Eye (tissue), 1 donor: Measurements from ENCODE around the gene RETN.

Source experiments
- DNase-seq: peaks from one replicate; pipeline ENCODE4 v3.0.0-alpha.2; 2015

Gene RETN, protein sequence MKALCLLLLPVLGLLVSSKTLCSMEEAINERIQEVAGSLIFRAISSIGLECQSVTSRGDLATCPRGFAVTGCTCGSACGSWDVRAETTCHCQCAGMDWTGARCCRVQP

DNA sequence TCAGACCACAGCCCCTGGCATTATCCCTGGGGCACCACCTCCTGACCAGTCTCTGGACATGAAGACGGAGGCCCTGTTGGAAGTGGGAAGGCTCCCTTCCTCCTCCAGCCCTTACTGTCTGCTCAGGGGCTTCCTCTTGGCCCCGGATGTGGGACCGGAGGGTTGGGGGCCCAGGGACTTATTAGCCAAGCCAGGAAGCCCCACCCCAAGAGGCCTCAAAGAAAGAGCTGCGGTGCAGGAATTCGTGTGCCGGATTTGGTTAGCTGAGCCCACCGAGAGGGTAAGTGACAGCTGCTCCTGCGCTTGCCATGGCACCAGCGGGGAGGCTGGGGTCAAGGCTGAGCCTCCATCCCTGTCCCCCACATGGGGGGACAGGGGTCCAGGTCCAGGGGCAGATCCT, at the start of gene RETN:
RETN (plus strand) TSS at position 208 of the 400 bp plus-strand sequence. CDS start 278 bp downstream, outside the sequence.
- DNase-seq, result no peak

DNA sequence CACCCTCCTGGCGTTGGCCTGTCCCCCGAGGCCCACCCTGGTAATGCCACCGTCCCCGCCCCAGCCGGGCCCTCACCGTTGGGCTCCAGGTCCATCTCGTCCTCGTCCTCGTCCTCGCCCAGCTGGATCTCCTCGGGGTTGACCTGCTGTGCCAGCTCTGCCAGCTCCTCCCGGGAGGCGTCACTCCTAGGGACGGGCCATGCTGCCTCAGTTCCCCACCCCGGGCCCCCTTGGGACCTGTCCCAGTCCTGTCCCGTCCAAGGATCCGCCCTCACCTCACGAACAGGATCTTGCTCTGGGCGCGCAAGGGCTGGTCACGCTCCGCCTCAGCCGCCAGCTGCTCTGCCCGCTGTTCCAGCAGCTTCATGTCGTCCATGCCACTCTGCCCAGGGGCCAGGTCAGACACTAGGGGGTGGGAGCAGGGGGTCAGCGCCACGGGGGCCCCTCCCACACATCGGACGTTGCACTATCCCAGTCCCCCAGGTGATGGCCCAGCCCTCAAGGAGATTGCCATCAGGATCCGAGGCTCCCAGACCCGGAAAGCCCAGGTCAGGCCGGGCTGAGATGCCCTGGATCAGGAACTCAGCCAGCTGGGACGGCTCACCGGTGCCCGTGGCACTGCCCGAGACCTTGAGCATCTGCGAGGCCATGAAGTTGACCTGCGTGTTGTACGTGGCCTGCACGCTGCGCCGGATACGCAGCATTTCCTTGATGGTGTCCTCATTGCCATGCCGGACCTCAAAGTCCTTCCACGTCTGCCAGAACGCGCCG, 49.0 kb upstream of the RETN start:
- DNase-seq, result no peak

DNA sequence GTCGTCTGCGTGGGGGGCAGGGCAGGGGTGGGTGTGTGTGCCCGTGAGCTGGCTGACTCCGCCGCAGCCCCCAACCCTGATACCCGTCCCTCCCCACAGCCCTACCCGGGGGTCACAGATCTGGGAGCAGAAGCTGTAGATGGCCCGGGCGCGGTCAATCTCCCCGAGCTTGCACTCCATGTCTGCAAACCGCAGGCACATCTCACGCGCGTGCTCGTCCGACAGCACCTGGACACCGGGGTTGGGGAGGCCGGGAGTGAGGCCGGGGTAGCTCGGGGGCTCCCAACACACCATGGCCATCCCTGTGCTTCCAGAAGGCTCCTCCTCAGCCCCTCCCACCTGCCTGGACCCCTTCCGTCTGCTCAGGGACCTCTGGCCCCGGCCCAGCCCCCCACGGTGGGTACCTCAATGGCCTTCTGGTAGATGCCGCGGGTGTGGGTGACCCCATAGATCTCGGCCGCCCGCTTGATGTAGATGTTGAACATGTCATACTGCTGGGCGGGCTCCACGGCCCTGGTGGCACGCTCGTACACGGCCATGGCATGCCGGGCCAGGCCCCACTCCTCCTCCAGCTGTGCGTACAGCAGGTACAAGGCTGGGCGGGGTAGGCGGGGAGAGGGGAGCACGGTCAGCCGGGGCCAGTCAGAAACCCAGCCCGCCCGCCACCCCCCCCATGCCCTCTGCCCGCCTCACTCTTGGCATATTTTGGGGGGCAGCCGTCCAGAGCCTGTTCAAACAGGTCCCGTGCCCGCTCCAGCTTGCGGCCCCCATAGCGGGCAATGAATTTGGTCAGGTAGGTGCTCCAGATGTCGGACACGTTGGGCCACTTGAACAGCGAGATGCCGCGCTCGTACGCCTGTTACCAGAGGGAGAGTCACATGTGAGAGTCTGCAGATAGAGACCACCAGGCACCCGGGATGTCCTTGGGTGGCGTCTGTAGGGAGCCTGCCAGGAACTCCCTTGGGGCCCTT, 48.1 kb upstream of the RETN start:
- DNase-seq, result no peak

DNA sequence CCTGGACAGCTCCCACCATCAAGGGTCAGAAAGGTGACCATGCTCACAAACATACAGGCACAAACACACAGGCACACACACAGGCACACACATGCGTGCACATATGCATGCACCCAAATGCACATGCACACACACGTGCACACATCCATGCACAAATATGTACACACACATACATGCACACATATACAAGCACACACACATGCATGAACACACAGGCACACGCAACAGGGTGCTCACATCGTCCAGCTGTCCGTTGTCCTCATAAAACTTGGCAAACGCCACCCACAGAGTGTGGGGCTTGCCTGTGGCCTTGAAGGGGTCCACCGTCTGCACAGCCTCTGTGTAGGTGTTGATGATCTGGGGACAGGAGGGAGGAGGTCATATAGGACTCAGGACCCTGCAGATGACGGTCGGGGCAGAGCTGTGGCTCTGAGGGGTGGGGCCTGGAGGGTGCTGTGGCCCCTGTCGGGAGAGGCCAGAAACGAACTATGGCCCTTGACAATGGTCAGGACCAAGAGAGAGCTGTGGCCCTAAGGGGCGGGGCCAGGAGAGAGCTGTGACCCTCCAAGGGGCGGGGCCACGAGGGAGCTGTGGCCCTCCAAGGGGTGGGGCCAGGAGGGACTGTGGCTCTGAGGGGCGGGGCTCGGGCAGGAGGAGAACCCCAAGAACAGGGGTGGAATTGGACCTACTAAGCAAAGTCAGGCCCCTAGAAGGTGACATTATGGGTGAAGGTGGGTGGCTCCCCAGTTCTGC, 45.7 kb upstream of the RETN start:
- DNase-seq, result no peak

DNA sequence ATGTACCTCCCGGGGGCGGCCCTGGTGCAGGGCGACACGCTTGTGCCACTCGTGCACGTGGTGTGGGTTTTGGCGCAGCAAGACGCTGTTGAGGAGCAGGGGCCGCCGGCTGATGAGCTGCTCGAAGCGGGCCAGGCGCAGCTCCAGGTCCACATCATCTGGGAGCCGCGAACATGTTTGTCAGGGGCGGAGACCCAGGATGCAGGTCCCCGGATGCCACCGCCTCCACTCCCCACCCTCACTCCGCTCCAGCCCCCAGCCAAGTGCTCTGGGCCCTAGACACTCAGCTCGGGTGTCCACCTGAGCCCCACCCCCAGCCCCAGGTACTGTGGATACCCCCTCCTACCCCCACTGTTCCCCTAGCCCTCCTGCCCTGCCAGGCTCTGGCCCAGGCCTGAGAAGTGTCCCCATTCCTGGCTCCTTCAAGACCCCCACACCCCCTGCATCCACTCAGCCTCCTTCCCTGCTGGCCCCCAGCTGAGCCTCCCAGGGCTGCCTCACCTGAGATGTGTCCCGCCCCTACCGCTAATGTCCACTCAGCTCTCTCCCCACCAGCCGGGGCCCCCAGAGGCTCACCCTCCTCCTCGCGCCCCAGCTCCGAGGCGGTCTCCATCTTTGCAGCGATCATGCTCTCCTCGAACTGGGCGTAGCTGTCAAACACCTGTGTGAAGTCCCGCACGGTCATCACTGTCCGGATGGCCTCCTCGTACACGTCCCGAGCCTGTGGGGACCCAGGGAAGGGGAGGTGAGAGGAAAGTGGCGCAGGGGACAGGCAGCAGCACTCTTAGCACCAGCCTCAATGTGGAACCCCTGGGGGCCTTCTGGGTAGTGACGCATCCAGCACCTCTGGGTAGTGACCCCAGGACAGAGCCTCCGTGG, 44.9 kb upstream of the RETN start:
- DNase-seq, result no peak

DNA sequence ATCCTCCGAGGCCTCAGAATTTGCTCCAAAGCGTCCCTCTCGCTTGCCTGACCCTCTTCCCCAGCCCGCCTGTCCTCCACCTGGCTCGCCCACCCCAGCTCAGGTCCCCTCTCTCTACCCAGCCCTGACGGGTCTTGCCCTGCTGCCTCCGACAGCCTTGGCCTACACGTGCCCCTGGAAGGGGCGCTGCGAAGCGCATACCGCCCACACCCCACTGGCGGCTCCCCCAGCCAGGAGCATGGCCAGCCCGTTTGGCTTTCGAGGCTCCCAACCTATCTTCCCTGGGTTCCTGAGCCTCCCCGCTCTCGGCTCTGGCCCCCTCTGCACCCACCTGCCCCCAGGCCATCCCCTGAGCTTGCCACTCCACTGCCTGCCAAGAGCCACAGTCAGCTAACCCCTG, 44.0 kb upstream of the RETN start:
- DNase-seq, result no peak

DNA sequence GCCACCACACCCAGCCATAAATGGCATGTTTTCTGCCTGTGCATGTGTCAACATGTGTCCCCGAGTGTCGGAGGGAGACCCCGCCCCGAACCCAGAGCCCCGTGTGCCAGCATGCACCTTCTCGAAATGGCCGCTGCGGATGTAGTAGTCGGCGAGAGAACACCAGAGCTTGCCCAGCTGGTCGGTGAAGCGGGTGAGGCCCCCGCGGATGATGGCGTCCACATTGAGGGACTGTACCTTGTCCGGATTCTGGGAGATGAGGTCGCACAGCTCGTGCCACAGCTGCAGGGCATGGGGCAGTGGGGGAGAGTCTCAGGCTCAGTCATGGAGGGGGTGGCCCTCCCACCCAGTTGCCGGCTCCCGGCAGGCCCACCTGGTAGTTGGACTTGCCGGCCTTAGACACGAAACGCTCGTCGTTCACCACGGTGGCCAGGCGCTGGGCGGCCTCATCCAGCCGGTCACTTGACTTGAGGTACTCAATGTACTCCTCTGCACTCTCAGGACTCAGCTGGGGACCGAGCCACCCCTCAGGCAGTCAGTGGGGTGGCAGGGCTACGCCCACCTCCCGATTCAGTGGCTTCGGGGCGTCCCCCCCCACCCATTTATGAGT, 43.0 kb upstream of the RETN start:
- no peak for DNase-seq

DNA sequence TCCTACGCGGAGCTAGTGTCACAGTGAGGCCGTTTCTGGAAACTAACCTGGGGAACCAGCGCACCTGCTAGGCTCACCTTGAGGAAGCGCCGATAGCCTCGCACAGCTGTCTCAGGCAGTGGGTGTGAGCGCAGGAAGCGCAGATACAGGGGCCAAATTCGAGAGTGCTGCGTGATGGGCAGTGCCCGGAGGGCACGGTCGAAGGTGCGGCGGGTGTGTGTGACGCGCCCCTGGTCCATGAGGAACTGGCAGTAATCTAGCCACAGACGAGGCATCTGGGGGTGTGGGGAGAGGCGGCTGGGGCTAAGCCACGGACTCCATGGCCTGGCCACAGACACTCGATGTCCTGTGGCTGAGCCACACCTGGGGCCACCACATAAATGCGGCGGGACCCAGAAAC, 41.7 kb upstream of the RETN start:
- DNase-seq, result no peak

DNA sequence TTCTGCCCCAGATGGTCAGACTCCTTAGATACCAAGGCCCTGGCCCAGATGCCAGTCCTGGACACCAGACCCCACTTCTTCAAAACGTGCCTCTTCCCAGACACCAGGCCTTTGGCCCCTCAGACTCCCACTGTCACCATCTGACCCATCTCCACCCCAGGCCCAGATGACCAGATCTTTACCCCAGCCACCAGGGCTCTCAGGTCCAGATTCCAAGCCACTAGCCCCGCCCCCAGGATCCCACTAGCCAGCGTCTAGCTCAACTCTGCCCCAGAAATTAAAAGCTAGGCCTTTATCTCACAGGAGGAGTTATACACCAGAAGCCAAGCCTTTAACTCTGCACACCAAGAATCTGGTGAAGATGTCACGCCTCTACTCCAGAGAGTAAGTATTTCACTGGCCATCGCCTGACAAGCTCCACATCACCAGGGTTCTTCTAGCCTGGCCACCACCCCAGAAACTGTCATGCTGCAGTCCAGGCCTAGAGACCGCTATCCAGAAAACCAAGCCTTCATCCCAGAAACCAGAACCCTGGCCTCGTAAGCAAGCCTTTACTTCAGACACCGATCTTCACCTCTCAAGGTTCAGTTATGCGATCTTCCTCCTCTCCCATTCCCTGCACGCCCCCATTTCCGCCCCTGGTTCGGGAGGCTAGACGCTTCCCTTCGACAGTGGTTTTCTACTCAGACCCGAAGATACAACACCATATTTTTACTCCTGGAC, 40.1 kb upstream of the RETN start:
- no peak for DNase-seq

DNA sequence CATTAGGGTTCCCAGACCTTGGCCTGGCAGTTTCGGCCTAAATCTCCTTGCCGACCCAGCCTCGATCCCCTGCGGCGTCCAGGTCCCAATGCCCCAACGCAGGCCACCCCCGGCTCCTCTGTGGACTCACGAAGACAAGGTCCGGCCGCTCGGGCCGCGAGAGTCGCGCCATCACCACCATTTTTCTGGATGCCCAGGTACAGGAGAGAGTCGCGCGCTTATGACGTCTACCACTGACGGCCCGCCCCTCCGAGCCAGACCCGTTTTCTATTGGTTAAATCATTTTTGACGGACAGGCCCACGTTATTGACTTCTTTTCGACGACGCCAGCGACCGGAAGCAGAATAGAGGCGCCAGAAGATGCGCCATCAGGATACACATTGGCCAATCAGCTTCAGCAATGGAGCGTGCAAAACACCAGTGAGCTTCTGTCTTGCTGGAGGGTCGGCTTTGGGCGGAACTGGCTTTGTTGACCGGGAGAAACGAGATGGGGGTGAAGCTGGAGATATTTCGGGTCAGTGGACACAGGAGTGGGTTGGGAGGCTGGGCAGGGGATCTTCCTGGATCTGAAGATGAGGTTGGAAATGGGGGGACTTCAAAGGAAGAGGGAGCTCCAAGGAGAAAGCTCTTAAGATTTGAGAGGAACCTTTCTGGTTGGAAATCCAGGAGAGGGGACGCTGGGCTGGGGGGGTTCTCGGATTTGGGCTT, 39.3 kb upstream of the RETN start, which contains the start of the genes PET100 and XAB2:
PET100 (plus strand) TSS at position 447 of the 708 bp plus-strand sequence; CDS start at position 488, 41 bp downstream.
XAB2 (minus strand) TSS at position 199 of the 708 bp plus-strand sequence; CDS start at position 181, 18 bp downstream.
- DNase-seq, result peak; percentile 100

DNA sequence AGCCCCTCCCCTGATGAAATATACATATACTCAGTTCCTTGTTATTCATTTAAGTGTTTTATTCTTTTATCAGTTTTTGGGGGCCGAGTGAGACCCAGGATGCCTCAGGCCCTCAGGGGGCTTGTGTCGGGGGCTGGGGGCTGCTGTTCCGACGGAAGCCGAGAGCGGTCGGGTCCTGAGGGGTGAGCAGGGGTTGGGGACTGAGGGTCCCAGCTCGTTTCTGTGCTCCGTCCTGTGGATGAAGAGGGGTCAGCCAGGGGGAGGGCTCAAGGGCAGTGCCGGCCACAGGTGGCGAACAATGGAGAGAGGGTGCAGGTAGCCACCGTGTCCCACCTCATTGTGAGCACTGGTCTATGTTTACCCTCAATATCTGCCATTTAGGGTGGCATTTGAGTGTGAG, 37.3 kb upstream of the RETN start:
- DNase-seq, result no peak

DNA sequence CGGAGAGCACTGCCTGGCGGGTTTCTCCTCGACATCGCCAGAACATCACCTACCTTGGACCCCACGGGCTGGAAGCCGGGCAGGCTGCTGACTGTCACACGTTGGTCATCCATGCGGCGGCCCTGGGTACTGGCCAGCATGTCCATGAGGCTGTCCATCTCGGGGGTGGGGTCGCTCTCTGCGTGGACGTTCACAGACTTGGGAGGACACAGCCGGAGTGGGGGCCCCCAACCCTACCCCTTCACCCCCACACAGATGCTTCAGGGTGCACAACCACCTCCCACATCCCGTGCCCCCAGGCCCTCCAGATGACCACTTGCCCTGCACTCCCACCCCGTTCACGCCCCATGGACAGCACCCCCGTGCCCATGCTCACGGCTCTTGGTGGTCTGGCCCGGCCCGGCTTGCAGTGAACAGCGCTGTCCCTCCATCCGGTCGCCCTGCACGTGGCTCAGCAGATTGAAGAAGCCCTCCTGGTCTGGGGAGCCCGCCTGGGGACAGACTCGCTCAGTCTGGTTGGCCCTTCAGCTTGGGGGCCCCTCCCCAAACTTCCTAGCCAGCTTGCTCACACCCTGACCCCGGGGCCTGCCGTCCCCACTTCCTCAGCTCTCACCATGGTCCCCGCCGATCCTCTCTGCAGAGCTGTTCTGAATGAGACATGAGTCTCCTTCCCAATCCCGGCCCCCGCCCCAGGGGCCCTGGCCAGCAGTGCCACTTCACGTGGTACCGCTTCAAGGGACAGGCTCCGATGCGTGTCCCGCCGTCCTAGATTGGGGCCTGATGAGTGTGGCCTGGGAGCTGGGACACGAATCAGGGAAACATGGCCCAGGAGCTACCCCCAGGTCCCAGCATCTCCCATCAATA, 36.3 kb upstream of the RETN start:
- no peak for DNase-seq

DNA sequence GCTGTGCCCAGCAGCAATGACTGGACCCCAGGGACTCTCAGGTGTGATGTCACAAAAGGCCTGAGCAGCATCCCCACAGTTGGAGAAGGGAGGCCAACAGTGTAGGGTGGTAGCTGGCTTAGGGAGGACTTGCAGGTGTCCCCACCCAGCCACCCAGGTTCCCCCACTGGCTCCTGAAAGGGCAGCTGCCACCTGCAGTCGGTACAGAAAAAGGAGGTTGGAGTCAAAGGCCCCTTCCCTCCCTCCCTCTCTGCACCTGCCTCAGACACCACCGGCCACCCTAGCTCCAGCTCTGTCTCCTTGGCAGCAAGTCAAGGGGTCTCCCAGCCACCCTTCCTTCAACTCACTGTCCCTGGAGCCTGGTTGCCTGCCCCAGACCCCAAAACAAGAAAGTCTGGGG, 35.2 kb upstream of the RETN start, which contains the start of gene PCP2:
PCP2 (minus strand) TSS at position 22 of the 400 bp plus-strand sequence. CDS start 262 bp downstream, outside the sequence.
- no peak for DNase-seq

DNA sequence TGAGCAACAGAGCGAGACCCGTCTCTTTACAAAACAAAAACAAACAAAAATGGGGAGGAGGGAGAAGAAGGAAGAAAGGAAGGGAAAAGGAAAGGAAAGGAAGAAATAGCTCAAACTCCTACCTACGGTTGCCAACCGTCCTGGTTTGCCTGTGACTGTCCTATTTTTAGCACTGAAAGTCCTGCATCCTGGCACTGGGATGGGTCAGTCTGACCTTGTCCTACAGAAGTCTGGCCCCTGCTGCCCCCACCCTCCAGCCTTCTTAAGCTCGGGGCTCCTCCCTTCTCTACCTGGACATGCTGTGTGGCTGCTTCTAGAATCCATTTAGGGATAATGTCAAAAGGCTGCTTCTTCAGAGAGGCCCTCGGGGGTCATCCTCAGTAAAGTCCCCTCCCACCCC, 33.2 kb upstream of the RETN start:
- DNase-seq, result no peak

DNA sequence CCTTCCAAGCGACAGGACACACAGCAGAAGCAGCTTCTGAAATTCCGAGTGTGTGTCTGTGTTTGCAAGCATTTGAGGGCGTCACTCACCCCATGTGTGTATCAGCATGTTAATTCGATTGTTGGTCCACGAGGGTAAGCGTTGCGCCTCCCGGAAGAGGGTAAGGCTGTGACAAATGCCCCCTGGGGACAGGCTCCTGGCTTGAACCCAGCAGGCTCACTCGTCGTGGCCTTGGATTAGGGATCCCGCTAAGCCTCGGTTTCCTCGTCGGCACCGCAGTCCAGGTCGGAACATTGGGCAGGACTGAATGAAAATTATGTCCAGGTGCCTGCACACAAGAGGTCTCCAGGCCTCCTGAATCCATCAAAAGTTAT, 32.5 kb upstream of the RETN start:
- DNase-seq, result no peak

DNA sequence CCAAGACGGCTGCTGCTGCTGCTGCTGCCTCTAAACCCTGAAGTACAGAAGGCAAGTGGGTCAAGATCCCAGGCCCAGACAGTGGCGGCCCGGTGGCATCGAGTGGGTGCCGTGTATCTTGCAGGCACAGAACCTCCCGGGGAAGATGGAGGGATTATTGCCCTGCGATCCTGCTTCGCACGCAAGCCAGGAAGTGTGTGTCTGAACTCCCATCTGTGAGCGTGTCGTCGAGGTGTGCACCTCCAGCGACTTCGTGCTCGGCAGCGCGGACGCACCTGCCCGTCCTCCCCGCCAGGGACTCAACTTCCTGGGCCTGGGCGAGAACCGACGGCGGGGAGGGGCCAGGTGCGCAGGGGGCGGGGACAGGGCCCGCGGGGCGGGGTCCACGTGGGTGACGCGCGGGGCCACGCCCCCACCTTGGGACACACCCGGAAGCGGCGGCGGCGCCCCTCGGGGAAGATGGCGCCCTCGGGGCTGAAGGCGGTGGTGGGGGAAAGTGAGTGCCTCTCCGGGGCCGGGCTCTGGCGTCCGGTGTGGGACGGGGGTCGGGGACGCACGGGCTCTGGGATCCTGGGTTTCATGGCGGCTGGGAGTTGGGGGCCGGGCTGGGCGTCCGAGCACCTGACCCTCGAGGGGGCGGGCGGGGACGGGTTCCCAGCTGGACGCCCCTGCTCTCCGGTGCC, 32.0 kb upstream of the RETN start, which contains the start of gene STXBP2:
STXBP2 (plus strand) TSS at position 420 of the 683 bp plus-strand sequence; CDS start at position 460, 40 bp downstream.
- peak; percentile 48 for DNase-seq

DNA sequence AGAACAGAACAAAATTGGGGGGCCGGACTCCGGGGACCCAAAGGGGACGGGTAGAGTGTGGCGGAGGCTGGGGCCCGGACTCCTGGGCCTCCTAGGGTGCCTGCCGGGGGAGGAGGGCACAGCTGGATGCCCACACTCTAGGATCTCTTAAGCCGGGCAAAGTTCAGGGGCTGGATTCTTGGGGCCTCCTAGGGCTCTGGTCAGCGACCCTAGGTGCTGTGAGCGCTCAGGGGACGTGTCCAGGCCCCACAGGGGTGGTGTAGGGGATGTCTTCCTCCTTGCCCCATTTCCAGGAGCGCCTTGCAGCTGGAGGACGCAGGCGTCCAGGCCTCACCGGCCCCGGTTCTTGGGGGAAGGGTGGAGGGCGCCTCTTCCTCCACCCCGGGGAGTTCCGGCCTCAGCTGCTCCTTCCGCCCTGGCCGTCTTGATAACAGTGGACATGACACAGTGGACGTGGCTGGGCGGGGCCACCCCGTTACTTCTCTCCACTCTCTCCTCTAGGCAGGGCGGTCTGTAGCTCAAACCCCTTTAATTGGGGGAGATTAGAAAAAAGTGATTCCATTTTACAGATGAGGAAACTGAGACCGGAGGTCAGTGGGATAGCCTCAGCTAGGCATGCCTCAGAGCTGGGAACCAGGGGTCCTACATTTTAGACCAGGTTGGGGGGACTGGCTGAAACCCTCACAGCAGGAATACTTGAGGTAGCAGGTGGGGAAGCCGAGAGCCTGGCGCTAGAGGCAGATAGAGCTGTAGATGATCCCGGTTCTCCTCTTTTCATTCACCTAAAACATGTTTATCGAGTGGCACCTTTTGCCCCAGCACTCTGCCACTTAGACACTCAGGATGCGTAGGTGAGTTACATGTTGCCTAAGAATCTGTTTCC, 31.2 kb upstream of the RETN start:
- no peak for DNase-seq
